Endodermal cell (in vitro differentiated cells): ENCODE results near the gene TRAPPC13. TPM values are rescaled to one million over a fixed set of nuclear protein-coding genes. Genes with fewer than 3 reads are reported as not detected.
A peak's percentile ranks its signal among the peaks of the same experiment; 100 is the strongest.

Experiments
- DNase-seq: peaks from one replicate; pipeline ENCODE4 v3.0.0-alpha.2; 2017
- H3K27ac ChIP-seq: 2 replicates; pipeline ENCODE4 v1.5.1; 2013; ENCODE audit warnings: mild to moderate bottlenecking, low read depth, low read length, moderate library complexity
- H3K27me3 ChIP-seq: 2 replicates; pipeline ENCODE4 v1.6.1; 2013; ENCODE audit warnings: mild to moderate bottlenecking, low read length, moderate library complexity; ENCODE audit not compliant: insufficient read depth, control insufficient read depth, poor library complexity, severe bottlenecking
- H3K36me3 ChIP-seq: 2 replicates; pipeline ENCODE4 v1.7.0; 2013; ENCODE audit warnings: mild to moderate bottlenecking, low read length, moderate library complexity; ENCODE audit not compliant: control insufficient read depth, insufficient read depth
- H3K4me1 ChIP-seq: one replicate; pipeline ENCODE4 v1.7.0; 2013; ENCODE audit warnings: low read length; ENCODE audit not compliant: control insufficient read depth, insufficient read depth
- H3K4me3 ChIP-seq: 2 replicates; pipeline ENCODE4 v1.5.1; 2013; ENCODE audit warnings: mild to moderate bottlenecking, low read length, moderate library complexity
- H3K9ac ChIP-seq: 2 replicates; pipeline ENCODE4 v1.6.1; 2013; ENCODE audit warnings: mild to moderate bottlenecking, low read length, moderate library complexity; ENCODE audit not compliant: poor library complexity, severe bottlenecking; ENCODE audit errors: extremely low read depth
- H3K9me3 ChIP-seq: 2 replicates; pipeline ENCODE4 v1.6.1; 2013; ENCODE audit warnings: mild to moderate bottlenecking, low read length, moderate library complexity; ENCODE audit not compliant: control insufficient read depth
- H3K27ac Mint-ChIP-seq: 2 replicates; pipeline ENCODE4 v1.8.0; 2020; ENCODE audit warnings: mixed read lengths
- H3K27me3 Mint-ChIP-seq: 2 replicates; pipeline ENCODE4 v1.8.0; 2021; ENCODE audit warnings: mild to moderate bottlenecking, mixed read lengths; ENCODE audit not compliant: insufficient read depth
- H3K36me3 Mint-ChIP-seq: 2 replicates; pipeline ENCODE4 v1.8.0; 2020; ENCODE audit warnings: low read depth, mixed read lengths
- H3K4me1 Mint-ChIP-seq: 2 replicates; pipeline ENCODE4 v1.8.0; 2020; ENCODE audit warnings: mixed read lengths
- H3K4me3 Mint-ChIP-seq: 2 replicates; pipeline ENCODE4 v1.8.0; 2020; ENCODE audit warnings: mild to moderate bottlenecking, moderate library complexity, mixed read lengths
- H3K9me3 Mint-ChIP-seq: 2 replicates; pipeline ENCODE4 v1.8.0; 2020; ENCODE audit warnings: mild to moderate bottlenecking, mixed read lengths
- CTCF ChIP-seq: fragments of 200-600 bp; sonication (generic); conservative IDR thresholded peaks from 2 replicates; pipeline ENCODE4 v1.5.0; 2021; ENCODE audit warnings: antibody characterized with exemption, mild to moderate bottlenecking
- whole genome bisulfite sequencing, 2 experiments: methylation state at CpG; one replicate each; pipeline versions ENCODE4 v1.1.5 to v1.1.7; 2013; ENCODE audit warnings: missing lambda C conversion rate in 2 of 2, mixed read lengths in 1 of 2; ENCODE audit not compliant: insufficient coverage in 1 of 2, insufficient read length in 1 of 2; 5-methylcytosine and 5-hydroxymethylcytosine counted together
- total RNA-seq, 2 donors: library from RNA; stranded (reverse); fragmentation: NEBNext Ultra II Directional in 1 of 2; extraction: Animal tissue kit (Norgen Biotek cat#: 25700) in 1 of 2; gene quantifications; 2 replicates in 1 of 2; 3 replicates in 1 of 2; pipeline ENCODE4 v1.2.1, GENCODE V29; 2021

The TRAPPC13 gene
- total RNA-seq, 2 donors from 2014 or later: 19.0 to 26.0 TPM

GRCh38 chr5:65646938-65647337 is 22.1 kb downstream of the TRAPPC13 start:
- Mint-ChIP-seq H3K4me1 (peaks cover 9% of the 10 kb centered on the region), H3K4me3 (no peak overlapping the region), H3K9me3 (no peaks in the 10 kb centered on the region), H3K27me3 (no peaks in the 10 kb centered on the region), H3K27ac (no peak overlapping the region), H3K36me3 (peaks cover 17% of the 10 kb centered on the region)
- WGBS, 2 experiments: 80 to 100% methylated on average over 1 to 2 of the region's 2 CpGs
- Histone ChIP-seq H3K4me3 (no peak overlapping the region), H3K4me1 (peaks cover 4% of the 10 kb centered on the region), H3K9ac (no peak overlapping the region), H3K27ac (no peak overlapping the region), H3K36me3 (peaks cover 3% of the 10 kb centered on the region), H3K9me3 (no peaks in the 10 kb centered on the region), H3K27me3 (no peaks in the 10 kb centered on the region)
- DNase-seq: no peak
- TF ChIP-seq CTCF: no peak

- H3K27ac ChIP-seq: no peak overlapping the region
- Mint-ChIP-seq H3K4me3 (no peak overlapping the region), H3K9me3 (no peaks in the 10 kb centered on the region), H3K27ac (peak overlapping the region; percentile 71), H3K4me1 (peaks cover 9% of the 10 kb centered on the region), H3K36me3 (peaks cover 17% of the 10 kb centered on the region), H3K27me3 (no peaks in the 10 kb centered on the region)
- H3K27me3 ChIP-seq: no peaks in the 10 kb centered on the region
- no peak overlapping the region for H3K9ac ChIP-seq
- no peak overlapping the region for H3K4me3 ChIP-seq
- H3K9me3 ChIP-seq: no peaks in the 10 kb centered on the region
- peaks cover 6% of the 10 kb centered on the region for H3K36me3 ChIP-seq
- no peak for TF ChIP-seq CTCF
- peaks cover 4% of the 10 kb centered on the region for H3K4me1 ChIP-seq
- no peak for DNase-seq
These were observed 23.1 kb downstream of the TRAPPC13 start for GRCh38 chr5:65647941-65648340.

- no peaks in the 10 kb centered on the region for H3K9me3 Mint-ChIP-seq
- Histone ChIP-seq H3K27ac (no peak overlapping the region), H3K27me3 (no peaks in the 10 kb centered on the region), H3K4me3 (no peak overlapping the region), H3K9me3 (no peaks in the 10 kb centered on the region), H3K4me1 (peaks cover 4% of the 10 kb centered on the region), H3K36me3 (peaks cover 14% of the 10 kb centered on the region), H3K9ac (no peak overlapping the region)
- no peak for TF ChIP-seq CTCF
- WGBS, 2 experiments: 85 to 92% methylated on average over 3 to 5 of the region's 5 CpGs
- peaks cover 9% of the 10 kb centered on the region for H3K4me1 Mint-ChIP-seq
- no peak overlapping the region for H3K4me3 Mint-ChIP-seq
- peaks cover 10% of the 10 kb centered on the region for H3K36me3 Mint-ChIP-seq
- H3K27me3 Mint-ChIP-seq: no peaks in the 10 kb centered on the region
- H3K27ac Mint-ChIP-seq: no peak overlapping the region
- no peak for DNase-seq
These were observed 26.3 kb downstream of the TRAPPC13 start for GRCh38 chr5:65651144-65651543.
